Stimulated activated CD8-positive, alpha-beta memory T cell treated with anti-CD3 and anti-CD28 coated beads, Interleukin-12 subunit alpha, Interleukin-12 subunit beta, amount 100 ng/mL, for 24 hours (primary cell): ENCODE data around the gene TMEM97.

Experiments
- DNase-seq: peaks from one replicate; pipeline ENCODE4 v3.0.0-alpha.2; 2020; ENCODE audit errors: extremely low read depth

Gene TMEM97

GRCh38 chr17:28365487-28365886, 46.5 kb downstream of the TMEM97 start:
- no peak for DNase-seq

- no peak for DNase-seq
These were observed 47.6 kb downstream of the TMEM97 start for GRCh38 chr17:28366605-28367004.

GRCh38 chr17:28367641-28368305, 48.8 kb downstream of the TMEM97 start:
- DNase-seq = no peak

GRCh38 chr17:28368306-28368831, 49.4 kb downstream of the TMEM97 start:
- no peak for DNase-seq

GRCh38 chr17:28368915-28369683, 50.1 kb downstream of the TMEM97 start:
- no peak for DNase-seq

- DNase-seq = no peak
These were observed 50.7 kb downstream of the TMEM97 start for GRCh38 chr17:28369684-28370034.

GRCh38 chr17:28370035-28370743, 51.2 kb downstream of the TMEM97 start, which contains the start of gene VTN:
VTN (minus strand) TSS chr17:28370307; CDS start chr17:28370203, 104 bp downstream.
- DNase-seq = no peak

- DNase-seq = no peak
These were observed 51.7 kb downstream of the TMEM97 start for GRCh38 chr17:28370744-28371103.

- DNase-seq = peak; percentile 80
These were observed 52.5 kb downstream of the TMEM97 start, which contains the start of gene SARM1 for GRCh38 chr17:28371245-28372202. SARM1 (plus strand) TSS chr17:28371694; CDS start chr17:28372033, 339 bp downstream.

GRCh38 chr17:28372203-28372944, 53.4 kb downstream of the TMEM97 start:
- DNase-seq = no peak

GRCh38 chr17:28372945-28373274, 53.9 kb downstream of the TMEM97 start:
- no peak for DNase-seq
